Gastroesophageal sphincter (tissue), 4 donors: ENCODE results near the gene PROK1. TPM values are rescaled to one million over a fixed set of nuclear protein-coding genes. Genes with fewer than 3 reads are reported as not detected.

Experiments
- ATAC-seq: fragments of 150-250 bp; one replicate; pipeline ENCODE4 v1.9.1; 2016; ENCODE audit warnings: mild to moderate bottlenecking, moderate library complexity
- H3K27ac ChIP-seq, 4 donors: fragments of 200-600 bp; sonication (generic) in 3 of 4; 1 replicate in 3 of 4; 2 replicates in 1 of 4; pipeline ENCODE4 v1.5.1; 2016 to 2019
- H3K27me3 ChIP-seq: fragments of 200-600 bp; sonication (generic); one replicate; pipeline ENCODE4 v1.5.1; 2019
- H3K36me3 ChIP-seq, 2 donors: fragments of 200-600 bp; sonication (generic); one replicate each; pipeline ENCODE4 v1.5.1; 2019; ENCODE audit warnings: control low read depth in 1 of 2
- H3K4me1 ChIP-seq, 3 donors: fragments of 200-600 bp; sonication (generic); 1 replicate in 2 of 3; 2 replicates in 1 of 3; pipeline ENCODE4 v1.5.1; 2016 to 2019; ENCODE audit warnings: control low read depth in 2 of 3
- H3K4me3 ChIP-seq, 2 donors: fragments of 200-600 bp; sonication (generic); one replicate each; pipeline ENCODE4 v1.5.1; 2019; ENCODE audit warnings: mild to moderate bottlenecking in 1 of 2, moderate library complexity in 1 of 2
- H3K9me3 ChIP-seq, 3 donors: fragments of 200-600 bp; sonication (generic); one replicate each; pipeline ENCODE4 v1.5.1; 2017 to 2019; ENCODE audit warnings: control low read depth in 2 of 3
- EP300 ChIP-seq: sonication (generic); formaldehyde crosslinking; IDR thresholded peaks from one replicate; pipeline ENCODE4 v1.6.1; 2017; ENCODE audit warnings: antibody characterized with exemption, mild to moderate bottlenecking
- POLR2A ChIP-seq, 2 donors: fragments of 450-650 bp; IDR thresholded peaks; one replicate each; pipeline ENCODE4 v1.6.1; 2017; ENCODE audit warnings: antibody characterized with exemption in 2 of 2, mild to moderate bottlenecking in 2 of 2, moderate library complexity in 1 of 2
- POLR2AphosphoS5 ChIP-seq: sonication (generic); formaldehyde crosslinking; IDR thresholded peaks from one replicate; pipeline ENCODE4 v1.6.1; 2017; ENCODE audit warnings: antibody characterized with exemption
- WGBS, 2 donors: methylation state at CpG; one replicate each; pipeline ENCODE4 v1.1.5; 2018; ENCODE audit warnings: low coverage in 1 of 2; 5-methylcytosine and 5-hydroxymethylcytosine counted together
- total RNA-seq, 4 donors: library from RNA; depleted of rRNA; stranded (reverse); fragments of >200 nt; gene quantifications; one replicate each; pipeline ENCODE4 v1.1.0, GENCODE V29; 2016
- TF ChIP-seq, protein P1 (sequence below), 4 experiments: fragments of 200-600 bp in 2 of 4; fragments of 450-650 bp in 2 of 4; sonication (generic) in 1 of 4; IDR thresholded peaks; one replicate each; pipeline ENCODE4 v1.5.1; 2017 to 2019; ENCODE audit warnings: antibody characterized with exemption in 4 of 4, mild to moderate bottlenecking in 2 of 4, moderate library complexity in 2 of 4

PROK1 gene
- total RNA-seq, 4 donors from 2014 or later, result 1.1 TPM; not detected in 3

DNA sequence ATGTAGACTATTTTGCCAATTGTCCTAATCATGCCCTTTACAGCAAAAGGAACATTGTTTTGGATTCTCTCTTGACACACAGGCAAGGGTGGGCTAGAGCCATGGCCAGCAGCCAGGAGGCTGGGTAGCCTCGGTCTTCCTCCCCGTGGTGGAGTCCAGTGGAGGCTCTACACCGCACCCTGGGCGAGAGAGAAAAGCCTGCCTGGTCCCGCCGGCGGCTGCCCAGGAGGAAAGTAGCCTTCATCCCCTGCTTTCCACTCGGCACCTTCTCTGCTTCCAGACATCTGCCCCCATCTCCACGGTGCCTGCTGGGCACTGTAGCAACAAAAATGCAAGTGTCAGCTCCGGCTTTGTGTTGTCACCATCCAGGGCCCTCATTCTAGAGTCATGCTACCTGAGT, 21.6 kb downstream of the PROK1 start:
- Histone ChIP-seq H3K27ac (no peak overlapping the region), H3K4me3 (no peak overlapping the region), H3K9me3 (no peaks in the 10 kb centered on the region), H3K27me3 (no peaks in the 10 kb centered on the region), H3K4me1 (peaks cover 0 to 8% (median 0%) of the 10 kb centered on the region in 3 donors), H3K36me3 (no peaks in the 10 kb centered on the region)
- whole genome bisulfite sequencing, 2 donors, result 66 to 89% methylated on average over 3 to 4 of the region's 10 CpGs
- ATAC-seq, result no peak
- TF ChIP-seq, protein P1, sequence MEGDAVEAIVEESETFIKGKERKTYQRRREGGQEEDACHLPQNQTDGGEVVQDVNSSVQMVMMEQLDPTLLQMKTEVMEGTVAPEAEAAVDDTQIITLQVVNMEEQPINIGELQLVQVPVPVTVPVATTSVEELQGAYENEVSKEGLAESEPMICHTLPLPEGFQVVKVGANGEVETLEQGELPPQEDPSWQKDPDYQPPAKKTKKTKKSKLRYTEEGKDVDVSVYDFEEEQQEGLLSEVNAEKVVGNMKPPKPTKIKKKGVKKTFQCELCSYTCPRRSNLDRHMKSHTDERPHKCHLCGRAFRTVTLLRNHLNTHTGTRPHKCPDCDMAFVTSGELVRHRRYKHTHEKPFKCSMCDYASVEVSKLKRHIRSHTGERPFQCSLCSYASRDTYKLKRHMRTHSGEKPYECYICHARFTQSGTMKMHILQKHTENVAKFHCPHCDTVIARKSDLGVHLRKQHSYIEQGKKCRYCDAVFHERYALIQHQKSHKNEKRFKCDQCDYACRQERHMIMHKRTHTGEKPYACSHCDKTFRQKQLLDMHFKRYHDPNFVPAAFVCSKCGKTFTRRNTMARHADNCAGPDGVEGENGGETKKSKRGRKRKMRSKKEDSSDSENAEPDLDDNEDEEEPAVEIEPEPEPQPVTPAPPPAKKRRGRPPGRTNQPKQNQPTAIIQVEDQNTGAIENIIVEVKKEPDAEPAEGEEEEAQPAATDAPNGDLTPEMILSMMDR (IDR thresholded peaks at IDR 0.05), result no peak
- TF ChIP-seq POLR2AphosphoS5 (no peak), POLR2A (IDR thresholded peaks at IDR 0.05) (no peak), EP300 (no peak)

DNA sequence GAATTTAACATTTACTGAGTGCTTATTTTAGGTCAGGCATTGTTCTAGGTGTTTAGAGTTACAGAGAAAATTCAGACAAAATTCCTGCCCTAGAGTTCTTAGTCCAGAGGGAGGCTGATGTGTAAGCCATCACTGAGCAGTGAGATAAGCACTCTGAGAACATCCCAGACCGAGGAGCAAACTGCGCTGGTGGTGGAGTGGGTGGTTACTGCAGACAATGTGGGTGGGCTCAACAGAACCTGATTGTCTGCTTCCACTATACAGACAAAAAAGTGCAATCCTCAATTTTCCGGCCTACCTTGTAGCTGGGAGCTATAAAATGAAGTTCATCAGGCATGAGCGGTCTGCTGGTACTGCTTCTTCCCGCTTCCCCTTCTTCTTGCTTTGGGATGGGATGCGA, 23.5 kb downstream of the PROK1 start:
- H3K36me3 ChIP-seq, result no peaks in the 10 kb centered on the region
- no peak overlapping the region for H3K4me3 ChIP-seq
- no peaks in the 10 kb centered on the region for H3K27me3 ChIP-seq
- no peaks in the 10 kb centered on the region for H3K9me3 ChIP-seq
- peaks cover 0 to 4% (median 0%) of the 10 kb centered on the region in 3 donors for H3K4me1 ChIP-seq
- H3K27ac ChIP-seq, result no peak overlapping the region
- no peak for TF ChIP-seq EP300
- TF ChIP-seq, protein P1 (IDR thresholded peaks at IDR 0.05), result no peak
- TF ChIP-seq POLR2A (IDR thresholded peaks at IDR 0.05), result no peak
- TF ChIP-seq POLR2AphosphoS5, result no peak
- WGBS, 2 donors, result 90 to 92% methylated on average over 4 to 6 of the region's 6 CpGs
- ATAC-seq, result no peak

DNA sequence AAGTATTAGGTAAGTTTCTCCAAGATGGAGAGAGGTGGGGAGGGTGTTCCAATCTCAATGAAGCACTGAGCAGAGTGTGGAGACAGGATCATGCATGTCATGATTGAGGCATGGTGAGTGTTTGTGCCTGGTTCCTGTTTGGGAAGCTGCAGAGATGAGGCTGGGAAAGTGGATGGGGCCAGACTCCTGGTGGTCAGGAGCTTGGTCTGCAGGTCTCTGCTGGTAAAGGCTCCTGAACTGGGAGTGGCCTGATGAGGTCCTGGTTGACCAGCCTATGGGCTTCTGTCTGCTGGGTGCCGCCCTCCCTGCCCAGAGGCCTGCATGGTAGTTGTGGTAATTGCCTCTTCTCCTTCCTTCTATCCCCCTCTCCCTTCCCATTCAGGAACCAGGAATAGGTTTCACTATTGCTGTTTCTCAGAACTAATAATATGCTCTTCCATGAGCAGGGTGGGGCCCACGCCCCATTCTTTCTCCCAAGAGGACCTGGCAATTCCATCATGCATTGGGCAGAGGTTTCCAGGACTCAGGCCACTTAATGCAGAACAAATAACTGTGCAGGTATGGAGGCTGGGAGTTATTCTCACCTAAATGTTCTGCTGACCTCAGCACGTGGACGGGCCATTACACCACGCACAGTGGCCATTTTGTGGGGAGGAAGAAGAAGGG, 24.5 kb downstream of the PROK1 start:
- Histone ChIP-seq H3K4me1 (peaks cover 0 to 4% (median 0%) of the 10 kb centered on the region in 3 donors), H3K4me3 (no peak overlapping the region), H3K27ac (no peak overlapping the region), H3K36me3 (no peaks in the 10 kb centered on the region), H3K9me3 (no peaks in the 10 kb centered on the region), H3K27me3 (no peaks in the 10 kb centered on the region)
- WGBS, 2 donors, result 97 to 98% methylated on average over 5 of the region's 5 CpGs
- no peak for ATAC-seq
- TF ChIP-seq POLR2AphosphoS5 (no peak), POLR2A (IDR thresholded peaks at IDR 0.05) (no peak), EP300 (no peak)
- TF ChIP-seq, protein P1 (IDR thresholded peaks at IDR 0.05), result no peak

DNA sequence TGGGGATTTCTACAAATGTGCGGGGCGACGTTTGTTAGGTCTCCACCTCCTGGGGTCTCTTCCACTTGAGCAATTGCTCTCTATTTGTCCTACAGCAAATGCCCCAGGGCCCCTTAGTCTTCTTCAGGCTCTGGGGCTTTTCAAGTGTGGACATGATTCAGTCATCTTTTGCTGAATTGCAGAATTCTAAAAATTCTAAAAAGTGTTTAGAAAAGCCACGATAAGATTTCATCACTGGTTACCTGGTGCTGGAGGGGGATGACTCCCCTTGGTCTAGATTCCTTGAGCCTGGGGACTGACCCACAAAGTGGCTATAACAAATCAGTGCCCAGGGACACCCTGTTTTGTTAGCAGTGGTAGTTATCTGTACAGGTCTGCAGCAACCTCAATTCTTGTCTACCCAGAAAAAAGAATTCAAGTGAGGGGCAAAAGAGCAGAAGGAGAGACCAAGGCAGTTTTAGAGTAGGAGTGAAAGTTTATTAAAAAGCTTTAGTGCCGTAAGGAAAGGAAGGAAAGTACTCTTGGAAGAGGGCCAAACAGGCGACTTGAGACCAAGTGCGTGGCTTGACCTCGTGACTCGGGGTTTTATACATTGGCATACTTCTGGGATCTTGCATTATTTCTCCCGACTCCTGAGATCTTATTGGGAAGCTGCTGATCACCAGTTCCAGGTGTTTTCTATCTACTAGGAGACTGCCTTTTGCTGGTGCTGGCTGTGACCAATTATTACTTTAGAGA, 25.2 kb downstream of the PROK1 start:
- peaks cover 0 to 4% (median 0%) of the 10 kb centered on the region in 3 donors for H3K4me1 ChIP-seq
- H3K27me3 ChIP-seq, result no peaks in the 10 kb centered on the region
- no peaks in the 10 kb centered on the region for H3K36me3 ChIP-seq
- no peak overlapping the region for H3K27ac ChIP-seq
- ATAC-seq, result no peak
- no peak overlapping the region for H3K4me3 ChIP-seq
- H3K9me3 ChIP-seq, result no peaks in the 10 kb centered on the region
- WGBS, 2 donors, result 59 to 67% methylated on average over 3 to 10 of the region's 10 CpGs
- TF ChIP-seq POLR2A (IDR thresholded peaks at IDR 0.05), result no peak
- TF ChIP-seq, protein P1 (IDR thresholded peaks at IDR 0.05), result no peak

DNA sequence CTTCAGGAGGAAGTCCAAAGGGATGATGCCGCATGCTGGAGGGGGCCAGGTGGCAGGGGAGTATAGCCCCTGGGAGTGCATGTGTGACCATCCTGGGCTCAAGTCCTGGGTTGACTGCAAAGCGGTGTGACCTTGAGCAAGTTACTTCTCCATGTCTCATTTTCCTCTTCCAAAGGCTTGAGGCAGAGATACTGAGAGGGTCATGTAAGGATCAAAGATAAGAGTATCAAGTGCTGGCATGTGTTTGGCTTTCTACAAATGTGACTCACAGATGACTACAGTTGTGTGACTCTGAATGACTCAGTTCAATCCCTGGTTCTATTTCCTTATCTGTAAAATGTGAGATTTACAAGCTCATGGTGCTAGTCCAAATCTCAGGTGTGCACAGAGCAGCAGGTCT, 26.1 kb downstream of the PROK1 start:
- H3K4me3 ChIP-seq, result no peak overlapping the region
- H3K27ac ChIP-seq, result no peak overlapping the region
- no peaks in the 10 kb centered on the region for H3K27me3 ChIP-seq
- TF ChIP-seq EP300 (no peak), POLR2AphosphoS5 (no peak), POLR2A (IDR thresholded peaks at IDR 0.05) (no peak)
- TF ChIP-seq, protein P1 (IDR thresholded peaks at IDR 0.05), result no peak
- no peaks in the 10 kb centered on the region for H3K9me3 ChIP-seq
- WGBS, 2 donors, result 83 to 88% methylated on average over 2 of the region's 2 CpGs
- peaks cover 0 to 4% (median 0%) of the 10 kb centered on the region in 3 donors for H3K4me1 ChIP-seq
- ATAC-seq, result no peak
- no peaks in the 10 kb centered on the region for H3K36me3 ChIP-seq
